Muscle of leg (tissue), 11 donors: Measurements from ENCODE around the gene WDR86. TPM values are rescaled to one million over a fixed set of nuclear protein-coding genes. Genes with fewer than 3 reads are reported as not detected.

Source experiments
- DNase-seq: peaks from one replicate; pipeline ENCODE4 v3.0.0; 2013
- H3K27ac ChIP-seq: one replicate; pipeline ENCODE4 v1.5.1; 2013; ENCODE audit warnings: mild to moderate bottlenecking, low read length, control low read depth
- H3K27me3 ChIP-seq: one replicate; pipeline ENCODE4 v1.6.1; 2013; ENCODE audit warnings: low read length; ENCODE audit not compliant: control insufficient read depth, insufficient read depth
- H3K36me3 ChIP-seq: one replicate; pipeline ENCODE4 v1.6.1; 2013; ENCODE audit warnings: low read length; ENCODE audit not compliant: control insufficient read depth, insufficient read depth
- H3K4me1 ChIP-seq: one replicate; pipeline ENCODE4 v1.6.1; 2013; ENCODE audit warnings: low read length; ENCODE audit not compliant: control insufficient read depth, insufficient read depth
- H3K4me3 ChIP-seq: one replicate; pipeline ENCODE4 v1.5.1; 2013; ENCODE audit warnings: low read length, control low read depth
- H3K9me3 ChIP-seq: replicated peaks from 2 replicates; pipeline ENCODE4 v1.6.1; 2013; ENCODE audit warnings: low read depth, low read length; ENCODE audit not compliant: control insufficient read depth
- WGBS: methylation state at CpG from one replicate; pipeline ENCODE4 v1.1.5; 2013; ENCODE audit warnings: missing lambda C conversion rate; ENCODE audit not compliant: insufficient coverage; 5-methylcytosine and 5-hydroxymethylcytosine counted together
- polyA plus RNA-seq, 8 donors: library from polyadenylated mRNA; unstranded; fragments of 120-200 nt; gene quantifications; one replicate each; pipeline versions ENCODE4 v1.2.1 to v1.2.3, GENCODE V29; 2013; ENCODE audit warnings: inconsistent platforms in 1 of 8, low replicate concordance in 1 of 8; ENCODE audit not compliant: insufficient read length in 8 of 8, insufficient read depth in 1 of 8
- total RNA-seq: library from RNA; stranded (reverse); fragments of 120-200 nt; gene quantifications from one replicate; pipeline ENCODE4 v1.2.4, GENCODE V29; 2013

The WDR86 gene
- total and polyA plus RNA-seq, 9 donors = 2.8 to 11.0 (median 5.3) TPM

DNA sequence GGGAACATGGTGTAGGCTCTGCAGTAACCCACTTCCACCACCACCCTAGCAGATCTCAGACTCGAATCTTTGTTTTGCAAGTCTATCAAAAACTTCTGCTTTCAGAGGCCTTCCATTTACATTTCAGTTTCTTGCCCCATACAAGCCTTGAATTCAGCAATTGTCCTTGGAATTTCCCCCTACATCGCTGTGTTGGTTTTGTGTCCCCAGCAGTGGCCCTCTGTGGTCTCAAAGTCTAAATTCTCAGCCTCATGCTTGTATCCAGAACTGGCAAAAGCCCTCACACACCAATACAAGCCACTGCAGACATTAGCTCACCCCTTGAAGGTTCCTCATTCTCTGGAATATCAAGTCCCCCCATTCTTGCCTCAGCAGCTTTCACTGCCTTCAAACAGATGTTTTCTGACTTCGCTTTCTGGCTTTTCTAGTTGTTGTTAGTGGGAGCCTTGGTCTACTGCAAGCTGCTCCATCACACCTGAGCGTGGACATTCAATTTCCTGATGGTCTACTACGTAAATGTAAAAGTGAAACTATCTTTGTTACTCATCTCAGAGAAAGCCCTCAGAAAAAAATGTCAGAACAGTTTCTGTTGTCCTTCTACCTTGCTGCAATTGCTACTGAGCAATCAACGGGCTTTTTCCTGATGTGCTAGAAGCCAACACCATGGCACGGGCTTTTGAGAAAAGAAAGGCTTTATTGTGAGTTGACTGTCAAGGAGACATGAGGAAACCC is 70.0 kb downstream of the WDR86 start:
- H3K27me3 ChIP-seq = no peaks in the 10 kb centered on the region
- H3K27ac ChIP-seq = no peak overlapping the region
- H3K4me1 ChIP-seq = peaks cover 8% of the 10 kb centered on the region
- no peak overlapping the region for H3K4me3 ChIP-seq
- peak; percentile 24 for DNase-seq
- no peaks in the 10 kb centered on the region for H3K9me3 ChIP-seq
- peaks cover 3% of the 10 kb centered on the region for H3K36me3 ChIP-seq
- WGBS = 80% methylated on average over 5 of the region's 7 CpGs

DNA sequence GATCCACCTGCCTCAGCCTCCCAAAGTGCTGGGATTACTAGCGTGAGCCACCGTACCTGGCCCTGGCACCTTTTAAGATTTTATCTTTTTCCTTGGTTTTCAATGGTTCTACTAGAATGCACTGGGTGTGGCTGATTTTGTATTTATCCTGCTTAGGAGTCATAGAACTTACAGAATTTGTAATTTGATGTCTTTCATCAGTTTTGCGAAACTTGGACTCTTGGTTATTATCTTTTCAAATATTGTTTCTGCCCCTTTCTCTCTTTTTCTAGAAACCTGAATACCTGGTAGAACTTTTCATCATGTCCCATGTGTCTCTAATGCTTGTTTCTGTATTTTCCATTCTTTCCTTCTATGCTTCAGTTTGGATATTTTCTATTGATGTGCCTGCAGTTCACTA is 71.0 kb downstream of the WDR86 start:
- H3K9me3 ChIP-seq = no peaks in the 10 kb centered on the region
- no peak for DNase-seq
- no peak overlapping the region for H3K4me3 ChIP-seq
- H3K36me3 ChIP-seq = peaks cover 3% of the 10 kb centered on the region
- WGBS = 83% methylated on average over 2 of the region's 3 CpGs
- H3K27ac ChIP-seq = no peak overlapping the region
- H3K4me1 ChIP-seq = peaks cover 8% of the 10 kb centered on the region
- H3K27me3 ChIP-seq = no peaks in the 10 kb centered on the region

DNA sequence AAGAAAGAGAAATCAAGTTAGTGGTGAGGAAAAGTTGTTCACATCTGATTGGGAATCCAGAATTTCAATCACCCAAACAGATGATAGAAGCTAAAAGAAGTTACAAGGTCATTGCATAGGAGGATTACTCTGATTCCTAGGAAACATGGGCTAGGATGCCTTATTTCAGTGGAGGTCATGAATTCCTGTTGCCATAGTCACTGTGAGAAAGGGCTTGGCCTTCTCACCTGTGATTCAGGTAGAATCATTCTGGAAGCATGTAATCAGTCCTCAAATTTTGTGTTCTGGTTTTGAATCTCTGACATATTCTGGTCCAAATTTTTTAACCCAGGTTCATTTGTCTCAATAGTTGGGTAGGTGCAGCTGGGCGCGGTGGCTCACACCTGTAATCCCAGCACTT is 72.5 kb downstream of the WDR86 start:
- no CpG with 5 or more reads among the region's 2 CpGs for WGBS
- no peaks in the 10 kb centered on the region for H3K36me3 ChIP-seq
- no peaks in the 10 kb centered on the region for H3K27me3 ChIP-seq
- H3K4me1 ChIP-seq = no peaks in the 10 kb centered on the region
- no peak overlapping the region for H3K27ac ChIP-seq
- H3K4me3 ChIP-seq = no peak overlapping the region
- H3K9me3 ChIP-seq = no peaks in the 10 kb centered on the region
- no peak for DNase-seq

DNA sequence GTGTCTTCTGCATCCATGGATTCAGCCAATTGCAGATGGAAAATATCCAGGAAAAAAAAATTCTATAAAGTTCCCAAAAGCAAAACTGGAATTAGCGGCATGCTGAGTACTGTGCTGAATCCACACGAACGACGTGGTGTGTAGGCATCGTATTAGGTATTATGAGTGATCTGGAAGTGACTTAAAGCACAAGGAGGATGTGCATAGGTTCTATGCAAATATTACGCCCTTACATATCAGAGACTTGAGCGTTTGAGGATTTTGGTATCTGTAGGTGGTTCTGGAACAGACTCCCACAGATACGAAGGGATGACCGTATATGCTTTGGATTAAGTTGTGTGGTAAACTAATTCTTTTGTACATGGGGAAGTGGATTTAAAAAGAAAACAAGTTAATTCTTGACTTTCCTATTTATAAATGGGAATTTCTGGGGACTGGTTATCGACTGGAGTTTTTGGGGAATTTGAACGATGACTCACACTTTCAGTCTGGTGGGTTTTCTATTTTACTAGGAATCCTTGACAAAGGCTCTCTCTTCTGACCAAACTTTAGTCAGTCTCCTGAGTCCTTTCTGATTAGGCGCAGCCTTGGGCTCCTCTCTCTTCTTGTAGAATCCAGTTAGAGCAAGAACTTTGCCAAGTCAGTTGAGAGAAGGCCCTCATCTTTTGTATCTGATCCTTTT is 73.7 kb downstream of the WDR86 start:
- Histone ChIP-seq H3K36me3 (no peaks in the 10 kb centered on the region), H3K9me3 (no peaks in the 10 kb centered on the region), H3K27ac (no peak overlapping the region), H3K27me3 (no peaks in the 10 kb centered on the region), H3K4me1 (no peaks in the 10 kb centered on the region), H3K4me3 (no peak overlapping the region)
- no peak for DNase-seq
- WGBS = 92% methylated on average over 8 of the region's 12 CpGs

DNA sequence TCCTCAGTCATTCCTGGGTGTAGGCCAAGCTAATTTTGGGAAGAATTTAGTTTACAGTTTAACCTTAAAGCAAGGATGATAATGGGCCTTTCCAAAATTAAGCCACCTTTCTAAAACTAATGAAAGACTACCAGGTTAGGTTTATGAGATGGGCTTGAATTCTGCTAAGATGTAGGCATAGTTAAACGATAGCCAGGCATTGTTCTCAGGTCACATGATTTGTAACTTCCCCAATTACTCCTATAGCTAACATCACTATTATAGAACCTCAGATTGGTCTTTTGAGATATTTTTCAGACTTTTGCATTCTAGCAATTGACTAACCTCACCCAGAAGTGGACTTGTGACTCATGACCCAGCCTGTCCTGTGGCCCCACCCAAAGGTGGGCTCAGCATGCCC is 75.2 kb downstream of the WDR86 start:
- WGBS = no CpG with 5 or more reads among the region's 1 CpG
- DNase-seq = no peak
- Histone ChIP-seq H3K9me3 (no peaks in the 10 kb centered on the region), H3K36me3 (no peaks in the 10 kb centered on the region), H3K27me3 (no peaks in the 10 kb centered on the region), H3K4me1 (no peaks in the 10 kb centered on the region), H3K27ac (no peak overlapping the region), H3K4me3 (no peak overlapping the region)

Other genes with a start within 250 kb of the WDR86 start
- 0.44 TPM for gene GBX1, start 242.3 kb downstream of the WDR86 start, total RNA-seq
- gene GBX1, start 242.3 kb downstream of the WDR86 start, polyA plus RNA-seq = 1 to 10 TPM in 5 of 8 donors, under 1 TPM in 3; 0.59 to 2.5 (median 1.5) TPM
- 3.1 TPM for gene ASB10, start 222.8 kb downstream of the WDR86 start, total RNA-seq
- gene ASB10, start 222.8 kb downstream of the WDR86 start, polyA plus RNA-seq = 1 to 10 TPM; 1.3 to 5.7 (median 3.0) TPM
- not detected for gene H2BK1, start 199.6 kb downstream of the WDR86 start, total RNA-seq
- not detected for gene H2BK1, start 199.6 kb downstream of the WDR86 start, polyA plus RNA-seq
- 18.5 TPM for gene ABCF2, start 182.8 kb downstream of the WDR86 start, total RNA-seq
- 10 to 100 TPM; 17.3 to 21.1 (median 18.5) TPM for gene ABCF2, start 182.8 kb downstream of the WDR86 start, polyA plus RNA-seq
- gene CHPF2, start 177.6 kb downstream of the WDR86 start, total RNA-seq = 21.9 TPM
- gene CHPF2, start 177.6 kb downstream of the WDR86 start, polyA plus RNA-seq = 10 to 100 TPM; 20.1 to 32.6 (median 23.4) TPM
- 106 TPM for gene SMARCD3, start 161.3 kb downstream of the WDR86 start, total RNA-seq
- gene SMARCD3, start 161.3 kb downstream of the WDR86 start, polyA plus RNA-seq = 100 to 1,000 TPM; 109 to 180 (median 151) TPM
- 25.6 TPM for gene NUB1, start 68.2 kb downstream of the WDR86 start, total RNA-seq
- gene NUB1, start 68.2 kb downstream of the WDR86 start, polyA plus RNA-seq = 10 to 100 TPM; 29.2 to 40.6 (median 33.2) TPM
- gene CRYGN, start 30.1 kb upstream of the WDR86 start, total RNA-seq = 0.09 TPM
- under 1 TPM in 5 of 8 donors, not detected in 3; 0.05 to 0.41 (median 0.15) TPM for gene CRYGN, start 30.1 kb upstream of the WDR86 start, polyA plus RNA-seq
- gene RHEB, start 109.9 kb upstream of the WDR86 start, total RNA-seq = 78.4 TPM
- gene RHEB, start 109.9 kb upstream of the WDR86 start, polyA plus RNA-seq = 100 to 1,000 TPM in 1 of 8 donors, 10 to 100 TPM in 7; 75.6 to 101 (median 84.0) TPM